DOHH2 (cell line): ENCODE data around the gene F12.

Experiments used
- EZH2phosphoT487 ChIP-seq: fragments of 200-600 bp; sonication (generic); IDR thresholded peaks from 2 replicates; pipeline ENCODE4 v1.6.1; 2017; ENCODE audit warnings: borderline replicate concordance, mild to moderate bottlenecking, antibody characterized with exemption, low read length, moderate library complexity, mixed read lengths
- TF ChIP-seq, protein P1 (sequence below): fragments of 200-600 bp; sonication (generic); IDR thresholded peaks from one replicate; pipeline ENCODE4 v1.5.1; 2014; ENCODE audit warnings: antibody characterized with exemption, mild to moderate bottlenecking, low read depth, low read length; ENCODE audit not compliant: poor library complexity, severe bottlenecking

DNA sequence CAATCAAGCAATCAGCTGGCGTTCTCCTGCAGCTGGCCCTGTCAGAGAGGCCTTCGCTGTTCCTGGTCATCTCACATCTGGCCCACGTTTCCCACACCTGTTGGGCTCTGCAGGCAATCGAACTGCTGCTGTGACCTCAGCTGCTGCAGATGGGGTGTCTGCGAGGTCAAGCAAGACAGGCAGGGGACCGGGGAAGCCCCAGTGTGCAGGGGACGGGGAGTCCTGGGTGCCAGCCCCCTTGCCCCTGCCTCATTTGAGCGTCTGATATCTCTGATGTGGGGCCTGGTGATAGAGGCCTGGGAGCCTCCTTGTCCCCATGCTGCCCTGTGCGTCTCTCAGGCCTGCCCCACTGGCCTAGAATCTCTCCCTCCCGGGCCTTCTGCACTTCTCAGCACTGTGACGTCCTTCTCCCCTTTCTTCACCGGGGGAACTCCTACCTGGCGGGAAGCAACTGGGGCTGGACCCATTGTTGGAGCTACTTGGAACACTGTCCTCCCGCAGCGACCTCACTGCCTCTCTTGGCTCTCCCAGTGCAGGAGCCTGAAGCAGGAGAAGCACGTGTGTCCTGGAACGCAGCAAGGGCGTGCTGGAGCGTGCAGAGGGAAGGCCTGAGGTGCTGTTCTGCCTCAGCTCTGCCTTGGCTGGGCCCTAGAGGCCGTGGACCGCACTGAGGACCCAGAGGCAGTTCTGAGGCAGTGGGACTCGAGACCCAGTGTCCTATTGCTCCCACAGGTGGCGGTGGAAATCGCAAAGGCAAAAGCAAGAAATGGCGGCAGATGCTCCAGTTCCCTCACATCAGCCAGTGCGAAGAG is 21.0 kb upstream of the F12 start:
- TF ChIP-seq, protein P1, sequence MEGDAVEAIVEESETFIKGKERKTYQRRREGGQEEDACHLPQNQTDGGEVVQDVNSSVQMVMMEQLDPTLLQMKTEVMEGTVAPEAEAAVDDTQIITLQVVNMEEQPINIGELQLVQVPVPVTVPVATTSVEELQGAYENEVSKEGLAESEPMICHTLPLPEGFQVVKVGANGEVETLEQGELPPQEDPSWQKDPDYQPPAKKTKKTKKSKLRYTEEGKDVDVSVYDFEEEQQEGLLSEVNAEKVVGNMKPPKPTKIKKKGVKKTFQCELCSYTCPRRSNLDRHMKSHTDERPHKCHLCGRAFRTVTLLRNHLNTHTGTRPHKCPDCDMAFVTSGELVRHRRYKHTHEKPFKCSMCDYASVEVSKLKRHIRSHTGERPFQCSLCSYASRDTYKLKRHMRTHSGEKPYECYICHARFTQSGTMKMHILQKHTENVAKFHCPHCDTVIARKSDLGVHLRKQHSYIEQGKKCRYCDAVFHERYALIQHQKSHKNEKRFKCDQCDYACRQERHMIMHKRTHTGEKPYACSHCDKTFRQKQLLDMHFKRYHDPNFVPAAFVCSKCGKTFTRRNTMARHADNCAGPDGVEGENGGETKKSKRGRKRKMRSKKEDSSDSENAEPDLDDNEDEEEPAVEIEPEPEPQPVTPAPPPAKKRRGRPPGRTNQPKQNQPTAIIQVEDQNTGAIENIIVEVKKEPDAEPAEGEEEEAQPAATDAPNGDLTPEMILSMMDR, result no peak
- TF ChIP-seq EZH2phosphoT487, result no peak
